Fibroblast of peridontal ligament (primary cell): ENCODE results near the gene SPACA7.

ENCODE experiments used
- DNase-seq: peaks from one replicate; pipeline ENCODE4 v3.0.0-alpha.2; 2010; ENCODE audit errors: extremely low read depth

Gene SPACA7

DNA sequence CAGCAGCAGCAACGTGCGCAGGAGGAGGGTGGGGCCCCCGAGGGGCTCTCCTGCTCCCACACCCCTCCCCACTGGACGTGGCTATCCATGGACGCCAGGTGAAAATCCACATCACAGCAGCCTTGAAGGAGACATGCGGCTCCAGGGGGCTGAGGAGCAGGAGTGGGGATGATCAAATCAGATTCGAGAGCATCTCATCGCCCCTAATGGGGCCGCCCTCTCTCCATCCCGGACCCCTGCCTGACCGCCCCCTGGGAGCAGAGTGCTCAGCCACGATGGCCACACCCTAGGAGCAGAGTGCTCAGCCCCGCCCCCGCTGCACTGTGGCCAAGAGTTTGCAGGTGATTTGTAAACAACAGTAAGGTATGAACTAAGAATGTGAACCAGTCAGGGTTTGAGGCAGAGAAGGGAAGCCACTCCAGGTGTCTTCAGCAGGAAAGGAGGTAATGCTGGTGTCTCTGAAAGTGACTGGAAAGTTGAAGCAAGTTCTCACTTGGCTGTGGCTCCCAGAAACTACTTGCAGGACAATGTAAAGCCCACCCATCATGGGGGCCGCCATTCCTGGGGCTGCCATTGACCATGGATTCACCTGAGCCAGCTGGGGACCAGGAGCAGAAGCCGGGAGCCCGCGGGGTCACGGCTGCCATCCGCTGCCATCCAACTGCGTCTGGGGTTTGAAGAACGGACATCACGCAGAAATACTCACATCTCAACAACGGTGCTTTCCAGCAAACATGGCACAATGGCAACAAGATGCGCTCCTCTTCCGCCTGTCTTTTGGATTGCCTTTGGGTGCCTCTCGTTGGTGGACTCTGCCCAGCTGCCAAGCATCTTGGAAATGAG, 71.8 kb downstream of the SPACA7 start:
- no peak for DNase-seq

GRCh38 chr13:112448621-112449544, 72.7 kb downstream of the SPACA7 start:
- no peak for DNase-seq

- no peak for DNase-seq
Observed at GRCh38 chr13:112449545-112449930, 73.4 kb downstream of the SPACA7 start.

DNA sequence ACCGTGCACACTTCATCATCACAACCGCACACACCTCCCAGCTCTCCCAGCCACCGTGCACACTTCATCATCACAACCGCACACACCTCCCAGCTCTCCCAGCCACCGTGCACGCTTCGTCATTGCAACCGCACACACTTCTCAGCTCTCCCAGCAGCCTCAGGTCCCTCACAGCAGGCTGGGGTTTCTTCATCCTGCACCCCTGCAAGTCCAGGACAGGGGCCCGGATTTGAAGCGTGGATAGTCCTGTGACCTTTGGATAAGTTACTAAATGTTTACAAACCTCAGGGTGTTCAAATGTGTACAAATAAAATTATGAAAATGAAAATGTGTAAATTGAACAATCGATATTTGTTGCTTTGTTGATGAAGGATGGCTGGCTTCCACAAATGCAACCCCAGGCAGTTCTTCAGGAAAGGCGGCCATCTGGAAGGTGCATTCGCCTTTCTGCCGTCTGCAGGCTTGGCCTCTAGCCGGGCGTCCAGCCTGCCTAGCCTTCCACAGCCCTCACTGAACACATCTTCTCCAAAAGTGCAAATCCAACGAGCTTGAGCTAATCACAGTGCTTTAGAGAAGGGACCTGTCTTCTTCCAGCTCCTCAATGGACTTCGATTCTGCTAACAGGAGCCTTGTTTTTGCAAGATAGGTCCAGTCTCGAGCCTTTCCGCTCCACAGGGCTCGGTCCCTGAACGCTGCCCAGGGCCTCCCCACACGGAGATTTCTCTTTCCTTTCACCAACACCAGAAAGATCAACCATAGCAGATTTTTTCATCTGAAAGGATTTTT, 74.2 kb downstream of the SPACA7 start:
- DNase-seq = no peak

- DNase-seq = no peak
Observed at GRCh38 chr13:112450904-112451240, 74.7 kb downstream of the SPACA7 start.

DNA sequence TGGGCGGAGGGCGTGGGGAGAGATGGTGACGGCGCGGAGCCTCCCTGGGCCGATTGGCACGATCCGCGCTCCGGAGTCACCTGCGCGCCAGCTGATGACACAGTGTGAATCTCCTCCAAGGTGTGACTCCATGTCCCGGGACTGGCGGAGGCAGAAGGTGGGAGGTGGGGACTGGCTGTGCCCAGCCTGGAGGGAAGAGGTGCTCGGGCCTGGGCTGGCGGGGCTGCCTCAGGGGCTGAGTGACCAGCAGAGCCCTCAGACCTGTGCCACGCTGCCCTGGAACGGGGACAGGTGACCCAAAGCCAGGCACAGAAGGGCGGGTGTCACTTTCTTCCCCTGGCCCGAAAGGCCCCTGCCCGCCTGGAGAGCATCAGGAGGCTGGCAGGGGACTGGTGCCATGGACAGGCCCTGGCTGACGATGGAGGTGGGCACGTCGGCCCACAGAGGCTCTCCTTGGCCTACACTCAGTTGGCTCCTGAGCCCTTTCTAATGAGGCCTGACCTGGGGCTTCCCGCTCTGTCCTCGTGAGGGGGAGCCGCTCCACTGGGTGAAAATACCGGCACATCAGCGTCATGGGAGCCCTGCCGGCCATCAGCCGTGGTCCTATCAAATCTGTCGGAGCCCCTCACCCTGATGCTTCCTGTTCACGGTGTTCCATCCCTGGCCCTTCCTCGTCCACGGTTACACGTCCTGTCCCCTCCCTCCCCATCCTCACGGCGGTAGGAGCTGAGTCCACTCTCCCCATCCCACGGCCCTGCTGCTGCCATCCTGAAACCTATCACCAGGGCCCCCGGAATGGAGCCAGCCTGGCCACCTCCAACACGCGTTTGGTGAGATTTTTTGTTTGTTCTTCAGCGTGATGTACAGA, 75.6 kb downstream of the SPACA7 start:
- no peak for DNase-seq

DNA sequence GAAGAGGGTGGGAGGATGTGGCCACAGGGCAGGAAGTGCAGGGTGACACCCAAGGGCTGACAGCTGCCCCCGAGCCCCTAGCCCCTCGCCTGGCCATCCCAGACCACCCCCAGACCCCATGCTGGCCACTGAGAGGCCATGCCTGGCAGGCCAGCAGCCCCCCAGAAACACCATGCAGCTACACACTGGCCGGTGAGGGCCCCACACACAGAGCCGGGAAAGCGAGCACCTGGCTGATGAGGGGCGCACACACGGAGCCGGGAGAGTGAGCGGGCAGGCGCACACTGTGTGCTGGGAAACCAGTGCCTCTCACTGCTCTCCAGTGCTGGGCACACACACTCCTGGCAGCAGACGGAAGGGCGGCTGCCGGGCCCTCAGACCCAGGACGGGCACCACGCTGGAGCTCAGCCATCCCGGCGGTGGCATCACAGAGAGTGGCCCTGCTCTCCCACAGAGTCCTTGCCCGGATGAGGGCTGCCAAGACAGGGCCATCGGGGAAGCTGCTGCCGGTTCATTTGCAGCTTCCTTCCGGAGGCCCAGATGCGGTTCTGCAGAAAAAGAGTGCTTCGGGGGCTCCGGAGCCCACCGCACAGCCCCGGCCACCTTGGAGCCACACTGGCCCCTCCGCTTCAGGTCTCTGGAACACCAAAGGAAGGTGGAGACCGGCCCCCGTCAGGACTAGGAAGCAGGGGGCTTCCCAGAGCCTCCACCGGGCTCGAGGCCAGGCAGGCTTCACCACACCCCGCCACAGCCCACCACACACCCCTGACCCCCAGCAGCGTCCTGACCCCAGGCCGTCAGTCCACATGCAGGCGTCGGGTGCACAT, 76.4 kb downstream of the SPACA7 start:
- no peak for DNase-seq

- DNase-seq = no peak
Observed at GRCh38 chr13:112453207-112453829, 77.2 kb downstream of the SPACA7 start.

GRCh38 chr13:112453874-112454647, 77.9 kb downstream of the SPACA7 start:
- no peak for DNase-seq

DNA sequence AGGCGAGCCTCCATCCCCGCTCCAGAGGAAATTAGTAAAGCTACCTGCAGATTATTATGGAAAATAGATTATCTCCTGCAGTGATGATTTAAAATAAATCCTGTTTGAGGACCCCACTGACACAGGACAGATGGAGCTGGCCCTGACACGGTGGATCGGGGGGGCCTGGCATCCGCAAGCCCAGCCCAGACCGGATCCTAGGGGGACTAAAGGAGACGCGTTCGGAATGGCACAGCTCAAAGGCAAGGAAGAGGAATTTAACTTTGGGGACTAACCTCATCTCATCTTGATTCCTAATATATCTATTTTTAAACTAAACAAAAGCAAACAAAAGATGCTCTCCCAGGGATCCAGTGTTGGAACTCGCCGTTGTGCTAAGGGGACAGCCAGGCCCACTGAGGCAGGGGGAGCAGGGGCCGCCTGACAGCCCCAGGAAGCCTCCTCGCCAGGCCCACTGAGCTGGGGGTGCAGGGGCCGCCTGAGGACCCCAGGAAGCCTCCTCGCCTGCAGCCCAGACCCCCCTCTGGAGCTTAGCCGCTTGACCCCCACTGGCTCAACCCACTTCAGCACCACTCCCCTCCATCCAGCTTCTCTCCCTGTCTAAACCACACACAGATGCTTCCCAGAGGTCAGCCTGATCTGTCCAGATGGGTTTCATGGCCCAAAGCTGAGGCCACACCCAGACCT, 78.6 kb downstream of the SPACA7 start:
- no peak for DNase-seq

- DNase-seq = no peak
Observed at GRCh38 chr13:112455476-112456059, 79.4 kb downstream of the SPACA7 start.

DNA sequence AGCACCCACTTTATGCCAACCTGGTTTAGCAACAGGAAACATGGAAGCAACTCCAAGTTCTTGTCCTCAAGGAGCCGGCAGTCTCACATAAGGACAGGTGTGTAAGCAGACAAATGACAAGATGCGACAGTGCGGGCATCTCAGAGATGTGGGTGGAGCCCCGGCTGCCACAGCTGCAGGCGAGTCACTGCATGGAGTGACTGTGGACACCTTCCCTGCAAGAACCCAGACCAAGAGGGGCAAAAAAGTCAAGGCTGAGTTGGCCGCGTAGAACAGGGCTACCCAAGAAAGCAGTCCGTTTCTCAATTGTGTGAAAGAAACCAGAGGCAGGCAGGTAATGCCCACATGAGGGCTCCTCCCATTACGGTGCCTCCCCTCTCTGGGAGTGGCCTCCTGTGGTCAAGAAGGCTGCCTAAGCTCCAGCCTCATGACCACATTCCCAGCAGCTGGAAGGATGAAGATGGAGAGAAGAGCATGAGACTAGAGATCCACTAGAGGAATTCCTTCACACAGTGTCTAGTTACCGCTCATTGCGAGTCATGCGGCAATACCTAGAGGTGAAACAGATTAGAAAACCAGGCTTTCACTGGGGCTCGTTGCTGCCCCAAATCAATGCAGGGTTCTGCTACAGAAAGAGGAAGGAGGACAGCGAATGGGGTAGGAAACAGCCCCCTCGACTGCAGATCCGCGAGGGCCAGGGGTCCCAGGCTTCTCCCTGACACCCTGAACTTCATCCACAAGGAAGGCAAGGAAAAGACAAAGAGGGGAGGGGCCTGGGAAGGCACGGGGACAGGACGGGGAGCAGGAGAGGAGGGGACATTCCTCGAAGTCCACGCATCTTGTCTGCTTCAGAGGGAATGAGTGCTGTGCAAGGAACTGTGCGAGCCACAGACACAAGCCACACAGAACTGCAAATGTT, 80.2 kb downstream of the SPACA7 start:
- DNase-seq = no peak

DNA sequence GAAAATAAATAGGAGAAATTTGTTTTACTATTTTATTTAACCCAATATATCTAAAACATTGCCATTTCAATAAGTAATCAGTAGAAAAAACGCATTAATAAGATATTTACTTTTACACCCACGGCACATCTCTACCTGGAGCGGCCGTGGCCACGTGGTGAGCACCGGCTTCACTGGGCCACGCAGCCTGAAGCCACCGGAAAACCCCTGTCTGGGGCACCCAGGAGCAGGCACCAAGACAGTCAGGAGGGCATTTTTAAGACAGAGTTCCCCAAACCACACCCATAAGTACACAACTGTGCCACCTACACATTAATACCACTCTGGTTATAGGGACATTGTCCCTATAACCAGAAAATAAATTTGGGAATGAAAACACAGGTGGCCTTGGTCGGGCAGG, 80.9 kb downstream of the SPACA7 start:
- DNase-seq = no peak

GRCh38 chr13:112457485-112457884, 81.3 kb downstream of the SPACA7 start:
- DNase-seq = no peak

DNA sequence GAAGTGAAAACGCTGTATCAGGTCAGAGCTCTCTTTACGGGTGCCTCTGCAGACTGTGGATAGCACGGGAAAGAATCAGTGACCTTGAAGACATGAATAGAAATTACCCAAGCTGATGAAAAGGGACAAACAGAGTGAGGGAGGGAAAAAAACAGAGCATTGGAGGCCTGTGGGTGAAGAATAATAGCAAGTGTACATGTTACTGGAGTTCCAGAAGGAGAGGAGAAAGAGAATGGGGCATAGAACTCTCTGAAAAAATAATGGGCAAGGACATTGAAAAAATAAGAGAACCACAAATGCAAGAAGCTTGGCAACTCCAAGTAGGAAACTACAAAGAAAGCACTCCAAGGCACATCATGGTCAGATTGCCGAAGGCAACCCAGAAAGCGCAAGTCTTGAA, 86.3 kb downstream of the SPACA7 start:
- no peak for DNase-seq

GRCh38 chr13:112464720-112465119, 88.6 kb downstream of the SPACA7 start:
- no peak for DNase-seq
